Testis (tissue), 2 donors: ENCODE data around the gene AUTS2.

ENCODE experiments used
- POLR2A ChIP-seq: fragments of 450-650 bp; IDR thresholded peaks from one replicate; pipeline ENCODE4 v1.6.1; 2017; ENCODE audit warnings: antibody characterized with exemption, mild to moderate bottlenecking, moderate library complexity
- TF ChIP-seq, protein P1 (sequence below), 3 experiments: fragments of 450-650 bp in 2 of 3; fragments of 200-600 bp in 1 of 3; sonication (generic) in 1 of 3; IDR thresholded peaks; one replicate each; pipeline ENCODE4 v1.5.1; 2016 to 2019; ENCODE audit warnings: antibody characterized with exemption in 3 of 3, mild to moderate bottlenecking in 2 of 3, moderate library complexity in 1 of 3

DNA sequence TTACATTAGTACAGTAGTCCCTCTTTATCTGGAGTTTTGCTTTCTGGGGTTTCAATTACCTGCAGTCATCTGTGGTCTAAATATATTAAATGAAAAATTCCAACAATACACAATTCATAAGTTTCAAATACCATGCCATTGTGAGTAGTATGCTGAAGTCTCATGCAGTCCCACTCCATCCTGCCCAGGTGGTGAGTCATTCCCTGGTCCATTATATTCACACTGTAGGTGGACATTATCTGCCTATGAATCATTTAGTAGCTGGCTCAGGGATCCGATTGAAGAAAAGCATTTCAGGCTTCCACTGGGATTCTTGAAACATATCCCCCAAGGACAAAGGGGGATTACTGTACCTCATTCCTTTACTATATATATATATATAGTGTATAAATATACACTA is 1235.5 kb downstream of the AUTS2 start:
- TF ChIP-seq, protein P1, sequence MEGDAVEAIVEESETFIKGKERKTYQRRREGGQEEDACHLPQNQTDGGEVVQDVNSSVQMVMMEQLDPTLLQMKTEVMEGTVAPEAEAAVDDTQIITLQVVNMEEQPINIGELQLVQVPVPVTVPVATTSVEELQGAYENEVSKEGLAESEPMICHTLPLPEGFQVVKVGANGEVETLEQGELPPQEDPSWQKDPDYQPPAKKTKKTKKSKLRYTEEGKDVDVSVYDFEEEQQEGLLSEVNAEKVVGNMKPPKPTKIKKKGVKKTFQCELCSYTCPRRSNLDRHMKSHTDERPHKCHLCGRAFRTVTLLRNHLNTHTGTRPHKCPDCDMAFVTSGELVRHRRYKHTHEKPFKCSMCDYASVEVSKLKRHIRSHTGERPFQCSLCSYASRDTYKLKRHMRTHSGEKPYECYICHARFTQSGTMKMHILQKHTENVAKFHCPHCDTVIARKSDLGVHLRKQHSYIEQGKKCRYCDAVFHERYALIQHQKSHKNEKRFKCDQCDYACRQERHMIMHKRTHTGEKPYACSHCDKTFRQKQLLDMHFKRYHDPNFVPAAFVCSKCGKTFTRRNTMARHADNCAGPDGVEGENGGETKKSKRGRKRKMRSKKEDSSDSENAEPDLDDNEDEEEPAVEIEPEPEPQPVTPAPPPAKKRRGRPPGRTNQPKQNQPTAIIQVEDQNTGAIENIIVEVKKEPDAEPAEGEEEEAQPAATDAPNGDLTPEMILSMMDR (IDR thresholded peaks at IDR 0.05) = no peak
- TF ChIP-seq POLR2A = no peak
